ENCODE data around the gene SPAG6. TPM values are rescaled to one million over a fixed set of nuclear protein-coding genes. Genes with fewer than 3 reads are reported as not detected.
"Not testable (repeated sequence)": the region's sequence is repeated elsewhere in the genome, so short reads cannot be mapped to it uniquely, and the experiment has no call there.

The SPAG6 gene
- total RNA-seq, 2 experiments from 2014 or later, result not detected

DNA sequence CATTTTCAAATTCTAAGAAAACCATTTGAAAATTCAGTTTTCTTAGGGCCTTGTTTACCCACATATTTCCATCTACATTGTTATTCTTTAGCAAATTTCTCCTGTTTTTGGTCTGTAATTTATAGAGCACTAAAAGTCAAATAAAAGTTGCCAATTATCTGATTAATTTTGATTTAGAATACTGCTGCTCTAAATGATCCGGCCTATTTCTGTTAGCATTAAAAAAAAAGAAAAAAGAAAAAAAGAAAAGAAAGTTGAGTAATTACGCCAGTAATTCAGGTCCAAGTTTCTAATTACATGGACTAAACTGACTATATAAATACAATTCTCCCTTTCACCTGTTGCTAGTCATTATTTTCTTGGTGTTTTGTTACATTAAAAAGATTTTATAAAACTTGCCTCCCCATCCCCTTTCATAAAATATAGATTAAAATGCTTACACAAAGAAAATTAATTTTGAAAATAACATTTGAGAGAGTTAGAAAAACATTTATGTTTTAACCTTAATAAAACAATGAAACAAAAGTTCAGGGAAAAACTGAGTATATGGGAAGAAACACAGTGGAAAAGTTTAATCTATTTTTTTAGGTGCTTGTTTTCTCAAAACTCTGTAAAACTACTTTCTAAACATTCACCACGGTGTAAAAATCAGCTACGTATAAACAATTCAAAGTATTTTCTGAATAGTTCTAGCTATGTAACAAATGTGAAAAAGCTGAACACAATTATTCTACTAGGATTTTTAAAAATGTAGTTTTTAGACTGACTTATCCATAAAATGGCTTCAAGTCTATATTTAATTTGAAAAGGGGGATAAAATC lies 35.9 kb upstream of the SPAG6 start:
- no peak for TF ChIP-seq CTCF (IDR thresholded peaks at IDR 0.05)
- Mint-ChIP-seq H3K27ac (no peak overlapping the region), H3K4me1 (ENCODE audit: low read depth) (peaks cover 3% of the 10 kb centered on the region), H3K27me3 (peaks cover 10% of the 10 kb centered on the region), H3K9me3 (no peaks in the 10 kb centered on the region), H3K36me3 (ENCODE audit: low read depth) (no peaks in the 10 kb centered on the region), H3K4me3 (no peak overlapping the region)
- ChIA-PET POLR2A (no interaction called here), CTCF (no interaction called here)
- ATAC-seq, result no peak
- intact Hi-C loops (cut with micrococcal nuclease), result no loop called here
- DNase-seq, result no peak

DNA sequence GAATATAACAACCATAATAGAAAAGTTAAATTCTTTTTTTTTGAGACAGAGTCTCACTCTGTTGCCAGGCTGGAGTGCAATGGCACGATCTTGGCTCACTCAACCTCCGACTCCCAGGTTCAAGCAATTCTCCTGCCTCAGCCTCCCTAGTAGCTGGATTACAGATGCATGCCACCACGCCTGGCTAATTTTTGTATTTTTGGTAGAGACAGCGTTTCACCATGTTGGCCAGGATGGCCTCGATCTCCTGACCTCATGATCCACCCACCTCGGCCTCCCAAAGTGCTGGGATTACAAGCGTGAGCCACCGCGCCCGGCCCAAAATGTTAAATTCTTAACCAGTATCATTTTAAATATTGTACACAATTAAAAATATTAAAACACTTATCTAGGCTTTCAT lies 35.3 kb upstream of the SPAG6 start:
- POLR2A ChIA-PET; H3K36me3 Mint-ChIP-seq (ENCODE audit: low read depth); H3K27ac Mint-ChIP-seq; H3K9me3 Mint-ChIP-seq; H3K4me3 Mint-ChIP-seq; H3K4me1 Mint-ChIP-seq (ENCODE audit: low read depth); DNase-seq; intact Hi-C loops (cut with micrococcal nuclease); ATAC-seq: not testable (repeated sequence)
- peaks cover 14% of the 10 kb centered on the region for H3K27me3 Mint-ChIP-seq
- CTCF ChIA-PET, result interaction anchor here (0.9 kb wide), 1 partner anchor 107 kb away, joined by 3 read pairs; no protein-coding TSS in a partner anchor

GRCh38 chr10:22310928-22311327 lies 34.4 kb upstream of the SPAG6 start:
- Mint-ChIP-seq H3K27ac (no peak overlapping the region), H3K9me3 (no peaks in the 10 kb centered on the region), H3K4me3 (no peak overlapping the region), H3K4me1 (ENCODE audit: low read depth) (peaks cover 13% of the 10 kb centered on the region), H3K36me3 (ENCODE audit: low read depth) (peaks cover 3% of the 10 kb centered on the region), H3K27me3 (peaks cover 13% of the 10 kb centered on the region)
- no peak for TF ChIP-seq CTCF (IDR thresholded peaks at IDR 0.05)
- ATAC-seq, result no peak
- DNase-seq, result no peak
- intact Hi-C loops (cut with micrococcal nuclease), result no loop called here
- CTCF ChIA-PET, result interaction anchor here (0.9 kb wide), 1 partner anchor 106 kb away, joined by 3 read pairs; no protein-coding TSS in a partner anchor
- POLR2A ChIA-PET, result no interaction called here

GRCh38 chr10:22314852-22315251 lies 30.4 kb upstream of the SPAG6 start:
- no peak overlapping the region for H3K27ac Mint-ChIP-seq
- intact Hi-C loops (cut with micrococcal nuclease), result loop anchor here (5.0 kb wide), 2 partner anchors 63 to 88 kb away; no protein-coding TSS in a partner anchor
- H3K27me3 Mint-ChIP-seq, result peaks cover 14% of the 10 kb centered on the region
- H3K9me3 Mint-ChIP-seq, result no peaks in the 10 kb centered on the region
- no peak for DNase-seq
- POLR2A ChIA-PET, result interaction anchor here (0.7 to 2.8 kb wide), 4 partner anchors 45 to 312 kb away, joined by 3 to 15 read pairs (median 4); no protein-coding TSS in a partner anchor
- peaks cover 10% of the 10 kb centered on the region for H3K36me3 Mint-ChIP-seq (ENCODE audit: low read depth)
- peak overlapping the region; percentile 88 for H3K4me3 Mint-ChIP-seq
- peaks cover 28% of the 10 kb centered on the region for H3K4me1 Mint-ChIP-seq (ENCODE audit: low read depth)
- no peak for ATAC-seq
- no peak for TF ChIP-seq CTCF (IDR thresholded peaks at IDR 0.05)
- CTCF ChIA-PET, result interaction anchor here (1.3 to 1.8 kb wide), 2 partner anchors 211 to 303 kb away, joined by 4 to 7 read pairs; no protein-coding TSS in a partner anchor

DNA sequence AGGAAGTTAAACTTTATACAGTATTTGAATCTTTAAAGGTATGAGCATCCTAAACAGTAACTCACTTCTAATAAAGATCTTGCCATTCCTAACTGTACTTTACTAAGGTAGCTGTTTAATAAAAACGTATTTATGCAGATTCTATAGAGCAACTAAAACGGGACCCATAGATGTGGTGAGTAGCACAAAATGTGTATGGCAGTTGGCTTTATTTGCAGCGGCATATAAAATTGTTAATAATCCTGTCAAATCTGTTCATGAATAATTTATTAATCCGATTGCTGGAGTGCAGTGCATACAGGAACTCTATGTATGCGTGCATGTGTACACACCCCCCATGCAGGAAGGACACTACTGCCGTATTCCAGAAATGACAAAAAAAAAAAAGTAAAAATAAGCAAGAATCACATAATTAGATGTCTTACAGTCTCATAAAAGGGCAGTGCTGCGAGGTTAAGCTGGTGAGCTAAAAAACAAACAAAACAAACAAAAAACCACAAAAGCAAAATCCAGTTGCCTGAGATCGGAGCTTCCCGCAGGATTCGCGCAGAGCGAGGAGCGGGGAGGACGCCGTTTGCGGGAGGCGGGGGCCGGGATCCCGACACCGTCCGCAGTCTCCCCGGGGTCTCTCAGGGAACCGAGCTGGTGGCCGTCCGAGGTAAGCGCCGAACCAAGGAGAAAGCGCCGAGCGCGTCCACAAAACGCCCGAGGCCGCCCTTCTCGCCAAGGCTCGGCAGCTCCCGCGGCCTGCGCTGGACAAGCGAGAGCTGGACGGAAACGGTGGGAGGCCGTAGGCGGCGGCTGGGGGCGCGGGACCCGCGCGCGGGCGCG lies 29.6 kb upstream of the SPAG6 start:
- Mint-ChIP-seq H3K36me3 (ENCODE audit: low read depth) (peaks cover 13% of the 10 kb centered on the region), H3K4me3 (peak overlapping the region; percentile 88), H3K9me3 (no peaks in the 10 kb centered on the region), H3K27ac (peak overlapping the region; percentile 90), H3K4me1 (ENCODE audit: low read depth) (peaks cover 32% of the 10 kb centered on the region), H3K27me3 (peaks cover 18% of the 10 kb centered on the region)
- no peak for TF ChIP-seq CTCF (IDR thresholded peaks at IDR 0.05)
- DNase-seq, result no peak
- ChIA-PET POLR2A (interaction anchor here (0.6 to 2.8 kb wide), 9 partner anchors 8 to 368 kb away, joined by 3 to 15 read pairs (median 4); no protein-coding TSS in a partner anchor), CTCF (interaction anchor here (0.8 to 1.8 kb wide), 7 partner anchors 9 to 325 kb away, joined by 3 to 7 read pairs (median 4); no protein-coding TSS in a partner anchor)
- ATAC-seq, result peak; percentile 21
- intact Hi-C loops (cut with micrococcal nuclease), result loop anchor here (5.0 kb wide), 2 partner anchors 63 to 88 kb away; no protein-coding TSS in a partner anchor

Data from activated CD8-positive, alpha-beta T cell treated with anti-CD3 and anti-CD28 coated beads for 36 hours (primary cell).